Nephron (organoid): ENCODE measurements around the gene CDK4.

Experiments
- H3K27ac Mint-ChIP-seq, 3 experiments: 2 replicates each; pipeline ENCODE4 v1.8.0; 2020; ENCODE audit warnings: mixed read lengths in 3 of 3, mild to moderate bottlenecking in 2 of 3, moderate library complexity in 1 of 3
- H3K27me3 Mint-ChIP-seq: 2 replicates; pipeline ENCODE4 v1.8.0; 2021; ENCODE audit warnings: low read depth, mild to moderate bottlenecking, moderate library complexity, mixed read lengths
- H3K36me3 Mint-ChIP-seq: 2 replicates; pipeline ENCODE4 v1.8.0; 2020; ENCODE audit warnings: low read depth, mixed read lengths
- H3K4me1 Mint-ChIP-seq: 2 replicates; pipeline ENCODE4 v1.8.0; 2020; ENCODE audit warnings: mixed read lengths
- H3K4me3 Mint-ChIP-seq, 3 experiments: 2 replicates each; pipeline ENCODE4 v1.8.0; 2020; ENCODE audit warnings: mild to moderate bottlenecking in 3 of 3, mixed read lengths in 3 of 3, moderate library complexity in 2 of 3
- H3K9me3 Mint-ChIP-seq: 2 replicates; pipeline ENCODE4 v1.8.0; 2020; ENCODE audit warnings: mixed read lengths
- CTCF ChIP-seq, 3 experiments: fragments of 200-600 bp; sonication (generic); IDR thresholded peaks; one replicate each; pipeline ENCODE4 v1.5.0; 2021; ENCODE audit warnings: antibody characterized with exemption in 3 of 3; ENCODE audit not compliant: unreplicated experiment in 3 of 3

CDK4 gene

GRCh38 chr12:57732726-57733593, 19.1 kb downstream of the CDK4 start:
- H3K27me3 Mint-ChIP-seq, result peaks cover 93% of the 10 kb centered on the region
- peak overlapping the region in 1 of 3 experiments; percentile 34 for H3K4me3 Mint-ChIP-seq
- H3K4me1 Mint-ChIP-seq, result peaks cover 30% of the 10 kb centered on the region
- TF ChIP-seq CTCF (IDR thresholded peaks at IDR 0.05; ENCODE audit: unreplicated experiment in 3 of 3), result no peak
- peaks cover 12% of the 10 kb centered on the region for H3K36me3 Mint-ChIP-seq
- no peaks in the 10 kb centered on the region for H3K9me3 Mint-ChIP-seq
- no peak overlapping the region for H3K27ac Mint-ChIP-seq

GRCh38 chr12:57732270-57732669, 19.8 kb downstream of the CDK4 start:
- peaks cover 100% of the 10 kb centered on the region for H3K27me3 Mint-ChIP-seq
- no peaks in the 10 kb centered on the region for H3K9me3 Mint-ChIP-seq
- H3K4me1 Mint-ChIP-seq, result peaks cover 30% of the 10 kb centered on the region
- H3K4me3 Mint-ChIP-seq, result no peak overlapping the region
- no peak for TF ChIP-seq CTCF (IDR thresholded peaks at IDR 0.05; ENCODE audit: unreplicated experiment in 3 of 3)
- no peak overlapping the region for H3K27ac Mint-ChIP-seq
- H3K36me3 Mint-ChIP-seq, result peaks cover 12% of the 10 kb centered on the region

GRCh38 chr12:57731411-57732080, 20.6 kb downstream of the CDK4 start:
- Mint-ChIP-seq H3K9me3 (no peaks in the 10 kb centered on the region), H3K36me3 (peaks cover 12% of the 10 kb centered on the region), H3K27me3 (peaks cover 99% of the 10 kb centered on the region), H3K4me3 (no peak overlapping the region), H3K4me1 (peaks cover 26% of the 10 kb centered on the region), H3K27ac (no peak overlapping the region)
- no peak for TF ChIP-seq CTCF (IDR thresholded peaks at IDR 0.05; ENCODE audit: unreplicated experiment in 3 of 3)

- TF ChIP-seq CTCF (IDR thresholded peaks at IDR 0.05; ENCODE audit: unreplicated experiment in 3 of 3), result no peak
- H3K27me3 Mint-ChIP-seq, result peaks cover 96% of the 10 kb centered on the region
- peaks cover 18% of the 10 kb centered on the region for H3K4me1 Mint-ChIP-seq
- H3K9me3 Mint-ChIP-seq, result no peaks in the 10 kb centered on the region
- peaks cover 12% of the 10 kb centered on the region for H3K36me3 Mint-ChIP-seq
- H3K27ac Mint-ChIP-seq, result no peak overlapping the region
- H3K4me3 Mint-ChIP-seq, result no peak overlapping the region
Measured at GRCh38 chr12:57730336-57731067, 21.6 kb downstream of the CDK4 start.

- Mint-ChIP-seq H3K4me1 (peaks cover 7% of the 10 kb centered on the region), H3K36me3 (peaks cover 12% of the 10 kb centered on the region), H3K27me3 (peaks cover 96% of the 10 kb centered on the region), H3K9me3 (no peaks in the 10 kb centered on the region), H3K27ac (no peak overlapping the region), H3K4me3 (peak overlapping the region in 2 of 3 experiments; percentile 18 to 53)
- TF ChIP-seq CTCF (IDR thresholded peaks at IDR 0.05; ENCODE audit: unreplicated experiment in 3 of 3), result no peak
Measured at GRCh38 chr12:57729321-57729844, 22.7 kb downstream of the CDK4 start.
